DMS53 treated with DMSO at 0.1 percent for 48 hours (cell line): ENCODE data around the gene HSPA1A.
"Not testable (repeated sequence)": the region's sequence is repeated elsewhere in the genome, so short reads cannot be mapped to it uniquely, and the experiment has no call there.

Experiments used
- DNase-seq: peaks from one replicate; lab custom pipeline; 2025; ENCODE audit not compliant: unreplicated experiment; lab: John Stamatoyannopoulos, UW

Gene HSPA1A

DNA sequence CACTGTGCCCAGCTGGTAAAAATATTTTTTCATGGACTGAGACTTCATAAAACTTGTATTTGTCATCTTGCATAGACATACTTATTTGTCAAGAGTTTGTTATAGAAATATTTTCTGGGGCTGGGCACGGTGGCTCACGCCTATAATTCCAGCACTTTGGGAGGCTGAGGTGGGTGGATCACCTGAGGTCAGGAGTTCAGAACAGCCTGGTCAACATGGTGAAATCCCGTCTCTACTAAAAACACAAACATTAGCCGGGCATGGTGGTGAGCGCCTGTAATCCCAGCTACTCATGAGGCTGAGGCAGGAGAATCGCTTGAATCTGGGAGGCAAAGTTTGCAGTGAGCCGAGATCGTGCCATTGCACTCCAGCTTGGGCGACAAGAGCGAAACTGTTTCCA lies 6.7 kb upstream of the HSPA1A start:
- not testable (repeated sequence) for DNase-seq

DNA sequence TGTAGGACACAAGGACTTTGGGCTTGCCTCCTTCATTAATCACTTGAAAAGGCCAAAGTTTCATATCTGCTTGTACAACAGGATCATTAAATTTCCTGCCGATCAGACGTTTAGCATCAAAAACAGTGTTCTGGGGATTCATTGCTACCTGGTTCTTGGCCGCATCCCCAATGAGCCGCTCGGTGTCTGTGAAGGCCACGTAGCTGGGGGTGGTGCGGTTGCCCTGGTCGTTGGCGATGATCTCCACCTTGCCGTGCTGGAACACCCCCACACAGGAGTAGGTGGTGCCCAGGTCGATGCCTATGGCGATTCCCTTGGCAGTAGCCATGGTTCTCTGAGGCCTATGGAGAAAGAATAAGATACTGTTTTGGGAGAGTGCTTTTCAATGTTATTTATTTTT lies 3.7 kb upstream of the HSPA1A start:
- no peak for DNase-seq

DNA sequence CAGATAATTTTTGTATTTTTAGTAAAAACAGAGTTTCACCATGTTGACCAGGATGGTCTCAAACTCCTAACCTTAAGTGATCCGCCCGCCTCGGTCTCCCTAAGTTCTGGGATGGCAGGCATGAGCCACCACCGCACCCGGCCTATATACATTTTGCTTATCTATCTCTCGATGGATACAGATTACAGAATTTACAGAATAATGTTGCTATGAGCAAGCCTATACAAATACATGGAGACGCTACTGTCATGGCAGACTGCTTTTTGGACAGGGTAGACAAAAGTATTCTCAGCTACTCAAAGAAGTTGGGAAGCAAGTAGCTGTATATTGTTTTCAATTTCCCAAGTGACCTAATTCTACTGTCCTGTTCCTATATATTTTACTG lies 1.9 kb upstream of the HSPA1A start:
- no peak for DNase-seq

DNA sequence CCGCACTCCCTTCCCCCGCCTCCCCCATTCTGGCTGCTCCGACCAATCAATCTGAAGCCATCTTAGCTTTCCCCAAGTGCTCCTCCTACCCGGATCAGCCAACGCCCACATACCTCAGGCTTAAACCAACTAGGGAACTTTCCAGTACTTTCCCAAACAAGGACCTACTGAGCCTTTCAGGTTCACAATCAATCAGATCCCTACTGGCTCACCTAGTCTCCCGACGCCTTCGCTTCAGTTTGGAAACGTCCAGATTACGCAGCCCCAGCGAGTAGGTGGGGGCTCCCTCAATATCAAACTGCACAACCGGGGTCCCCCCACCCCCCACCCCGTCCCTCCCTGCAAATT lies 692 bp upstream of the HSPA1A start:
- peak; percentile 92 for DNase-seq

DNA sequence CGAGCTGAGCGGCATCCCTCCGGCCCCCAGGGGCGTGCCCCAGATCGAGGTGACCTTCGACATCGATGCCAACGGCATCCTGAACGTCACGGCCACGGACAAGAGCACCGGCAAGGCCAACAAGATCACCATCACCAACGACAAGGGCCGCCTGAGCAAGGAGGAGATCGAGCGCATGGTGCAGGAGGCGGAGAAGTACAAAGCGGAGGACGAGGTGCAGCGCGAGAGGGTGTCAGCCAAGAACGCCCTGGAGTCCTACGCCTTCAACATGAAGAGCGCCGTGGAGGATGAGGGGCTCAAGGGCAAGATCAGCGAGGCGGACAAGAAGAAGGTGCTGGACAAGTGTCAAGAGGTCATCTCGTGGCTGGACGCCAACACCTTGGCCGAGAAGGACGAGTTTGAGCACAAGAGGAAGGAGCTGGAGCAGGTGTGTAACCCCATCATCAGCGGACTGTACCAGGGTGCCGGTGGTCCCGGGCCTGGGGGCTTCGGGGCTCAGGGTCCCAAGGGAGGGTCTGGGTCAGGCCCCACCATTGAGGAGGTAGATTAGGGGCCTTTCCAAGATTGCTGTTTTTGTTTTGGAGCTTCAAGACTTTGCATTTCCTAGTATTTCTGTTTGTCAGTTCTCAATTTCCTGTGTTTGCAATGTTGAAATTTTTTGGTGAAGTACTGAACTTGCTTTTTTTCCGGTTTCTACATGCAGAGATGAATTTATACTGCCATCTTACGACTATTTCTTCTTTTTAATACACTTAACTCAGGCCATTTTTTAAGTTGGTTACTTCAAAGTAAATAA lies 2.0 kb downstream of the HSPA1A start:
- DNase-seq: not testable (repeated sequence)

DNA sequence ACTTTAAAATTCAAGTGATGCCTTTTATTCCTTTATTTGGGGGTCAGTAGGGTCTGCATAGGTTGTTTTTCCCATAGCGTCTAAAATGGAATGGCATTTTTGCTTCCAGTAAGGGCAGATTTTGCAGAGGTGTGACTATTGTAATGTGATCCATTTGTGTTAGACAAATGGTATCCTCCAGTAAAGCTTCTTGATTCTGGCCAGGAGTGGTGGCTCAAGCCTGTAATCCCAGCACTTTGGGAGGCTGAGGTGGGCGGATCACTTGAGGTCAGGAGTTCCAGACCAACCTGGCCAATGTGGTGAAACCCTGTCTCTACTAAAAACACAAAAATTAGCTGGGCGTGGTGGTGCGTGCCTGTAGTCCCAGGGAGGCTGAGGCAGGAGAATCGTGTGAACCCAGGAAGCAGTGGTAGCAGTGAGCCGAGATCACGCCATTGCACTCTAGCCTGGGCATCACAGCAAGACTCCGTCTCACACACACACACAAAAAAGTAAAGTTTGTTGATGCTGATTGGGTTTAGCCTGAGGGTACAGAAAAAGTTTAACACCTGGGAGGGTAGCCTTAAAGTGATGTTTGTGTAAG lies 2.7 kb downstream of the HSPA1A start:
- not testable (repeated sequence) for DNase-seq

DNA sequence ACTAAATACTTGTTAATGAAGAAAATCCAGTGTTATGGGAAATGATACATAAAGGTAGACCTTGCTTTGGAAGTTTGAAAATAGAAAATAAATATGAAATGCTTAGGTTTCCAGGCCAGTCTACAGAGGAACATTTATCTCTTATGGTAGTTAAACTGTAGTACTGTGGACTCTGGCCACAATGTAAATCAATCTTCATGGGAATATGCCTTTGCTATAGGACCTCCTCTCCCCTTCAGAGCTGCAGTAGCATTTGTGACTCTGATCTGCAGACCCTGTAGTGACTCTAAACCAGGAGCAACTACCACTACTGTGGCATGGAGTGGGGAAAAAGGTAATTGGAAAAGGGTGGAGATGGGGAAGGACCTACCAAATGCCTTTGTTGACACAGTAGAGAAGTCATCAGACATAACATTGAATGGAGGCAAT lies 4.5 kb downstream of the HSPA1A start:
- DNase-seq: no peak

DNA sequence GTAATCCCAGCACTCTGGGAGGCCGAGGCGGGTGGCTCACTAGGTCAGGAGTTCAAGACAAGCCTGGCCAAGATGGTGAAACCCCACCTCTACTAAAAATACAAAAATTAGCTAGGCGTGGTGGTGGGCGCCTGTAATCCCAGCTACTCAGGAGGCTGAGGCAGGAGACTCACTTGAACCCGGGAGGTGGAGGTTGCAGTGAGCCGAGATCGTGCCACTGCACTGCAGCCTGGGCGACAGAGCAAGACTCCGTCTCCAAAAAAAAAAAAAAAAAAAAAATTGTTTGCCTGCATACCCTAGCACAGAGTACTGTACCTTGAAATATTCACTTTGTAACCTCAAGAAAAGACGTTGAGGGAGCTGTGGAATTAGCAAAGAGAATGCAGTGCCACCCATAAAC lies 5.1 kb downstream of the HSPA1A start:
- not testable (repeated sequence) for DNase-seq

DNA sequence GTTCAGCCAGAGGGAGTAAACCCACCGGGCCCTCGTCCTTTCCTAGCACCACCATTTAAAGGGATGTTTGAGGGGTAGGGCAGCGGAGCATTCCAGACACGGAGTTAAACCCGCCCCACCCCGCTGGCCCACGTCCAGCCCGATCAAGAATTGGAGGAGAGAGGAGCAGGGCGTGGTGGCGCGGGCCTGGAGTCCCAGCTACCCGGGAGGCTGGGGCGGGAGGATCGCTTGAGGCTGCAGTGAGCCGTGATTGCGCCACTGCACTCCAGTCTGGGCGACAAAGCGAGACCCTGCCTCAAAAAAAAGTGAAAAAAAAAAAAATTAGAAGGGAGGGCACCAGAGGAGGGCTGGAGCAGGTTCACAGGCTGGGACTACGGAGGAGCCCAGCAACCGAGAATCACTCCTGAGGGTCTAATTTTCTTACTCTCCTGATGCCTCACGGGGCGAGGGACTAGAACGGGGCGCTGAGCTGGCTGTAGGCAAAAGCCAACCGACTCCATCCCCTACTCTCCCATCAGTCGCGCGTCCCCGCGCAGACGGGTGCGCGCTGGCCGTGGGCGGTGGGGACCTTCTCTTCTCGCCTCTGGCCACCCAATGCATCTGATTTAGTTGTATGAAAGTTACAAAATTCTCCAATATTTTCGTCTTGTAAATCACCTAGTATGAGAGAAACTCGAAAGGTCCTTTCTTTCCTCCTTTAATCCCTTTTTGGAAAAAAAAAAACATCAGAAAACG lies 6.1 kb downstream of the HSPA1A start:
- peak; percentile 63 for DNase-seq

DNA sequence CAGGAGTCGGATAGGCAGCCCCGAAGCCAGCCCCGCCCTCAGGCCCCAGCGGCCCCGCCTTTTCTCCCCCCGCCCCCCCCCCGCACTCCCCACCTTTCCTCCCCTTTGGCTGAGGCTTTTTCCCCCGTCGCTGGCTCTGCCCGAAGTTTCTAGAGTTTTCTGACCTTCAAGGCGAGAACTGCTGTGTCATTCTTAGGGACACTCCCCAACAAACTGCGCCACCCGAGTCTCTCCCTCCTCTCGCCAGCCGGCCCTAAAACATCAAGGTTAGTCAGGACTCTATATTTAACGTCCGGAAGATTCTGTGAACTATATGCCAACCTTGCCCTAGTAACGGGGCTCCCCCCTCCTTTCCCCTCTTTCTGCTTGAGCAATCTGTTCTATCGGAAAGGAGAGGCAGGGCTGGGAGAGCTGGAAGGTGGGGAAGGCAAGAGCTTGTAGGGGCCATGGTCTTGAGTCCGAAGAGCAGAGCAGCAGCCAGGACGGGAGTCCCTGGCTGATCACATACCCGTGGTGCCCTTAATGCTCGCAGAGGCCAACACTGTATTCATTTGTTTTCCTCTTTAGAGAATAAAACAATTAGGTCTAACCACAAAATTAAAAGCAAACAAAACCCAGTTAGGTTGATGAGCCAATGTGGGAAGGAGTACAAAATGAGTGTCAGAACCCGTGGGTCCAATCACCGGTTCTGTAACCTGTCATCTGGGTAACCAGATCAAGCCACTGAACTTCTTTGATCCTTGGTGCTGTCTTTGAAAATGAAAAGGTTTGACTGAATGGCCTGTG lies 6.9 kb downstream of the HSPA1A start:
- peak; percentile 63 for DNase-seq

DNA sequence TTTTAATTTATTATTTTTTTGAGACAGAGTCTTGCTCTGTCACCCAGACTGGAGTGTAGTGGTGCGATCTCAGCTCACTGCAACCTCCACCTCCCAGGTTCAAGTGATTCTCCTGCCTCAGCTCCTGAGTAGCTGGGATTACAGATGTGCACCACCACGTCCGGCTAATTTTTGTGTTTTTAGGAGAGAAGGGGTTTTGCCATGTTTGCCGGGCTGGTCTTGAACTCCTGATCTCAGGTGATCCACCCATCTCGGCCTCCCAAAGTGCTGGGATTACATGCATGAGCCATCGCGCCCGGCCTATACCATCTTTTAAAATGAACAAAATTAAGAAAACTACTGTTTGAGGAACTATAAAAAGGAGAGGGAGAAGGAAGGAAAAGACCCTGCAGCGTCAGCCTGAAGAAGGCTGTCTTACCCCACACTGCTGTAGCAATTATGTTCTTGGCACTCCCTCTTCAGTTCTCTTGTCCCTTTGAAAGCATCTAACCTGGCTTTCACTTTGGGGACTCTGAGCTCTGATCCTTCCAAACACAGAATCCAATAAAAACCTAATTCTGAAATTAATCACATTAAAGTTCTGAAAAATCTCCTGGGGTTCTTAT lies 8.4 kb downstream of the HSPA1A start:
- DNase-seq: not testable (repeated sequence)

DNA sequence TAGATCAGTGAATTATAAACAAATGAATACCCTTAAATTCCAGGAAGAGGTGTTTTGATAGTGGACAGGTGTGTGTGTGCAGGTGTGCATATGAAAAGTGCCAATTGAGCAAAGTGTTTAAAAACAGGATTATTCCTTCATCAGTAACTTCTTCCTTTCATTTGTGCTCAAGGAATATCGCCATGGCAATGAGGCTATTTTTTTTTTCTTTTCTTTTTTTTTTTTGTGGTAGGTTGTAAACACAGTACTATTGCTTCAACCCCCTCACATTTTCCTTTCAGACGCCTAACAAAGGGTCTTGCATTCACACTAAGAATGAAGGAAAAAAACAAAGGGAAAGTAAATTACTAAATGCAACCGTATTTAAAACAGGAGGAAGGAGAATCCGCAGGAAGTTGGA lies 10.2 kb downstream of the HSPA1A start:
- DNase-seq: no peak

DNA sequence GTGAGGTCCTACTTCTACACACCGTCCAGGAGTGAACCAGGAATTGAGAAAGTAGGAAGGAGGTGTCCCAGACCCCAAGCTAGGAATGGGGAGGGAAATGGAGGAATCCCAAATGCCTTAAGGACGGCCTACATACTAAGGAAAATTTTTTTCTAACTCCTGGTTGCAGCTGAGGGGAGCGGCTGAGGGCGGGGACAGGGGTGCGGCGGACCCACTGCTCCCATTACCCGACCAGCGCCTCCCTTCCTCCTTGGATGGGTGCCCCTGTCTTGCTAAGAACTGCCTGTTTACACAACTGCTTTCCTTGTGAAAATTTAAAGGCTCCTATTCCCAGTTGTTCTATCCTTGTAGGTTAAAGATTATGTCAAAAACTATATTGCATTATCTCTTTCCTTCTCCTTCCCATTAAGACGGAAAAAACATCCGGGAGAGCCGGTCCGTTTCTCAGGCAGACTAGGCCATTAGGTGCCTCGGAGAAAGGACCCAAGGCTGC lies 11.5 kb downstream of the HSPA1A start:
- no peak for DNase-seq

DNA sequence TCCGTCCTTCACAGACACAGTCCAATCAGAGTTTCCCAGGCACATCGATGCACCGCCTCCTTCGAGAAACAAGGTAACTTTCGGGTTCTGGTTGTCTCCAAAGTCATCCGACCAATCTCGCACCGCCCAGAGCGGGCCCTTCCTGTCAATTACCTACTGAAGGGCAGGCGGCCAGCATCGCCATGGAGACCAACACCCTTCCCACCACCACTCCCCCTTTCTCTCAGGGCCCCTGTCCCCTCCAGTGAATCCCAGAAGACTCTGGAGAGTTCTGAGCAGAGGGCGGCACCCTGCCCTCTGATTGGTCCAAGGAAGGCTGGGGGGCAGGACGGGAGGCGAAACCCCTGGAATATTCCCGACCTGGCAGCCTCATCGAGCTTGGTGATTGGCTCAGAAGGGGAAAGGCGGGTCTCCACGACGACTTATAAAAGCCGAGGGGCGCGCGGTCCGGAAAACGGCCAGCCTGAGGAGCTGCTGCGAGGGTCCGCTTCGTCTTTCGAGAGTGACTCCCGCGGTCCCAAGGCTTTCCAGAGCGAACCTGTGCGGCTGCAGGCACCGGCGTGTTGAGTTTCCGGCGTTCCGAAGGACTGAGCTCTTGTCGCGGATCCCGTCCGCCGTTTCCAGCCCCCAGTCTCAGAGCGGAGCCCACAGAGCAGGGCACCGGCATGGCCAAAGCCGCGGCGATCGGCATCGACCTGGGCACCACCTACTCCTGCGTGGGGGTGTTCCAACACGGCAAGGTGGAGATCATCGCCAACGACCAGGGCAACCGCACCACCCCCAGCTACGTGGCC lies 12.1 kb downstream of the HSPA1A start, which contains the start of gene HSPA1B:
Gene HSPA1B, plus strand, starts transcription at position 453 of the 794 bp plus-strand sequence. Its CDS starts 213 bp downstream, at position 666.
- peak; percentile 100 for DNase-seq

DNA sequence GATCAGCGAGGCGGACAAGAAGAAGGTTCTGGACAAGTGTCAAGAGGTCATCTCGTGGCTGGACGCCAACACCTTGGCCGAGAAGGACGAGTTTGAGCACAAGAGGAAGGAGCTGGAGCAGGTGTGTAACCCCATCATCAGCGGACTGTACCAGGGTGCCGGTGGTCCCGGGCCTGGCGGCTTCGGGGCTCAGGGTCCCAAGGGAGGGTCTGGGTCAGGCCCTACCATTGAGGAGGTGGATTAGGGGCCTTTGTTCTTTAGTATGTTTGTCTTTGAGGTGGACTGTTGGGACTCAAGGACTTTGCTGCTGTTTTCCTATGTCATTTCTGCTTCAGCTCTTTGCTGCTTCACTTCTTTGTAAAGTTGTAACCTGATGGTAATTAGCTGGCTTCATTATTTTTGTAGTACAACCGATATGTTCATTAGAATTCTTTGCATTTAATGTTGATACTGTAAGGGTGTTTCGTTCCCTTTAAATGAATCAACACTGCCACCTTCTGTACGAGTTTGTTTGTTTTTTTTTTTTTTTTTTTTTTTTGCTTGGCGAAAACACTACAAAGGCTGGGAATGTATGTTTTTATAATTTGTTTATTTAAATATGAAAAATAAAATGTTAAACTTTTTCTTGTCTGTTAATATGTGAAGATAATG lies 14.4 kb downstream of the HSPA1A start:
- DNase-seq: peak; percentile 51

DNA sequence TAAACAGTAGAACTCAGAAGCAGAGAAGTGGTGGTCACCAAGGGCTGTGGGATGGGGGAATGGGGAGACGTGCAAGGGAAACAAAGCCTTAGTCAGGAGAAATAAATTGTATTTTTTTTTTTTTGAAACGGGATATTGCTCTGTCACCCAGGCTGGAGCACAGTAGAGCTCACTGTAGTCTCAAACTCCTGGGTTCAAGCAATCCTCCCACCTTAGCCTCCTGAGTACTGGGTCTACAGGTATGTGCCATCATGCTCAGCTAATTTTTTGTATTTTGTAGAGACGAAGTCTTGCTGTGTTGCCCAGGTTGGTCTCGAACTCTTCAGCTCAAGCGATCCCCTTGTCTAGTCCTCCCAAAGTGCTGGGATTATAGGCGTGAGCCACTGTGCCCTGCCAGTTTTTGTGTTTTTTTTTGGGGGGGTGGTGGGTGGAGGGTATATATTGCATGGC lies 15.6 kb downstream of the HSPA1A start:
- DNase-seq: no peak

DNA sequence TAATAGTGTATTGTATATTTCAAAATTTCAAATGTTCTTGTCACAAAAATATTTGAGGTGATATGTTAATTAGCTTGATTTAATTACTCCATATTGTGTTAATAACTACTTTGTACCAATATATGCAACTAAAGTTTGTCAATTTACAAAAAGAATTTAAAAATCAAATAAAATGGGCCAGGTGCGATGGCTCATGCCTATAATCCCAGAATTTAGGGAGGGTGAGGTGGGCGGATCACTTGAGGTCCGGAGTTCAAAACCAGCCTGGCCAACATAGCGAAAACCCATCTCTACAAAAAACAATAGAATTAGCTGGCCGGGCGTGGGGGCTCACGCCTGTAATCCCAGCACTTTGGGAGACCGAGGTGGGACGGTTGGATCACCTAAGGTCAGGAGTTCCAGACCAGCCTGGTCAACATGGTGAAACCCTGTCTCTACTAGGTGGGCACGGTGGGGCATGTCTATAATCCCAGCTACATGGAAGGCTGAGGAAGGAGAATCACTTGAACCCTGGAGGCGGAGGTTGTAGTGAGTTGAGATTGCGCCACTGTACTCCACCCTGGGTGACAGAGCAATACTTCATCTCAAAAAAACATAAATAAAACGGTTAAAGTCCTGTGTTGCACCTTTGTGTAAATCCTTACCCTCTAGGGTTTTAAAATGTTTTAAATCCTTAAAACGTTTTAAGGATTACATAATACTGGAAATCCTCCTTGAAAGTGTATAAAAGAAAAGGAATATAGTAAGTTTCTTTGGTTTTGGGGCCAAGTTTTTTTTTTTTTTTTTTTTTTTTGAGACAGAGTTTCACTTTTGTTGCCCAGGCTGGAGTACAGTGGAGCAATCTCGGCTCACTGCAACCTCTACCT lies 16.2 kb downstream of the HSPA1A start:
- DNase-seq: no peak
